HG03064 (cell line): ENCODE results near the gene ZBTB7C.

Source experiments
- ATAC-seq: cut with Tn5 transposase; IDR thresholded peaks from one replicate; pipeline ENCODE4 v1.9.1; 2021; ENCODE audit warnings: low read depth; ENCODE audit not compliant: unreplicated experiment

The ZBTB7C gene

DNA sequence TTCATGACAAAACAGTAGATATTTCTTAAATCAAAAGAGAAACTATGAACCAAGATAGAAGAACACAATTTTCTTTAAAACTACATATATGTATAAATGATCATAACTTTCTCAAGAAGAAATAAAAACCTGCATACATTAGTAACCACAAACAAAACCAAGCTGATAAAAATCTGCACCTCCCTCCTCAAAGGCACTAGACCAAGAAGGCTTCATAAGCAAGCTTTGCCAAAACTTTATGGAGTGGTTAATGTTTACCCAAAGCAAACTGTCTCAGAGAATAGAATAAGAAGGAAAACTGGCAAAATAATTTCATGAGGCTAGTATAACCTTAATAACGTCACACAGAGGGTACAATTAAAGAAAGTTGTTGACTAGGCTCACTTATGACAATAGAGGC is 138.3 kb downstream of the ZBTB7C start:
- no peak for ATAC-seq

- ATAC-seq: no peak
Measured at GRCh38 chr18:48265328-48265727, 143.9 kb downstream of the ZBTB7C start.

DNA sequence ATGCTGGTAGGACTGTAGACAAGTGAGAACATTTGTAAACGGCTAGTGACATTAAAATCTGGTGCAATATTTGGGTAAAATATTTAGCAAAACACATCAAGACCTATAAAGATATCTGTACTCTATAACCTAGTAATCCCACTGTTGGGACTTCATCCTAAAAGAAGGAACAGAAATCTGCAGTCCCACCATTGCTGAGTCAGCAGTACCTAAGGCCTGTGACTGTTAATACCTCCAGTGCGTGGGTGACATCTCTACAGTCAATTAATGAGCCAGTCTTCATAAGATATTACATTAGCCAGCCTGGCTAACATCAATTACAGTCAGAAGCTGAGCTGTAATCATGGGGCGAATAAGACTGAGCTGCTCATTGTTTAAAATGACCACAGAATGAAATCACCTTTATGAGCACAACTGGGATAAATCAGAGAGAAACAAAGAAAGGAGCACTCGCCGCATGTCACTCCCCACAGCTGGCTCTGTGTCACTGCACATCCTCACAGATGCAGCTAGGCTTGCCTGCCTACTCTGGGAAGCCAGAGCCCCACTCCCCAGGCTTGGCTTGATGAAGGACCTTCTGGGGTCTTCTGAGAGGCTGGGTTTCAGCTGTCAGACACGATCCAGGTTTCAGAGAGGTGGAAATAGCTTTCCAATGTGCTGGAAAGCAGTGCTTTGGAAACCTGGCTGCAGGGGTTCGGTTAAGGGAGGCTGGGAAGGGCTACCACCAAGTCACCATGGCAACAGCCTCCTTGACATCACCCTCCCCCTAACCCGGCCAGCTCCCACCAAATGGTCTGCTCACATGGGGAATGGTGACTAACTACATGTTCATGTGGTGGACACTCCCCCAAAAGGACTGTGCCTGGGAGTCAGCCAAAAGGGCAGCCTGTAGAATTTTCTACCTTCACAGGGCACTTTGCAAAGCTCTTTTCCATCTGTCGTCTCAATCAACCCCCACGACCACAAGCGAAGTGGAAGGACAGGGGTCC is 145.0 kb downstream of the ZBTB7C start:
- ATAC-seq: no peak

DNA sequence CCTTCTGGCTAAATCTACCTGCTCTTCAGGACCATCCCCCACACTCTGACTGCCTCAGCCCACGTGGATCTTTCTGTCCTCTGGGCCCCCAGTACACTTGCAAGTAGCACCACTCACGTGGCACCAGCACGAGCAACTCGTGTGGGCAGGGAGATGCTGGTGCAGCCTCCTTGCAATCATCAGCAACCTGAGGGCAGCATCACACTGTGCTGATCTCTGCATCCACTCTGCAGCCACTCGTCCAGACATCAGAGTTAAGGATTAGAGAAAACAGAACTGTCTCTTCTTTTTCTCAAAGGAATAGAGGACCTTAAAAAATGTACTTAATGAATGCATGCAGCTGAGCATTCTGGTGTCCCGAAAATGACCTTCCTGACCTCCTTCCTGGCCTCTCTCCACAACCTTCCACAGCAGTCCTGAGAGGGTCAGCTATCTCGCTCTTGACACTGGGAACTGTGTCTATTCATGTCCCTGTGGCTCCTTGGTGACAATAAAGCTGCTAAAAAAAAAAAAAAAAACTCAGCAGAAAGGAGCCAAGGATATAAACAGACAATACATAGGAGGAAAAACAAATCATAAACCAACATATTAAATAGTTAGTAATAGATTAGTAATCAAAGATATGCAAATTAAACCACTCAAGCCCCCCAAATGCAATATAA is 145.9 kb downstream of the ZBTB7C start:
- no peak for ATAC-seq

DNA sequence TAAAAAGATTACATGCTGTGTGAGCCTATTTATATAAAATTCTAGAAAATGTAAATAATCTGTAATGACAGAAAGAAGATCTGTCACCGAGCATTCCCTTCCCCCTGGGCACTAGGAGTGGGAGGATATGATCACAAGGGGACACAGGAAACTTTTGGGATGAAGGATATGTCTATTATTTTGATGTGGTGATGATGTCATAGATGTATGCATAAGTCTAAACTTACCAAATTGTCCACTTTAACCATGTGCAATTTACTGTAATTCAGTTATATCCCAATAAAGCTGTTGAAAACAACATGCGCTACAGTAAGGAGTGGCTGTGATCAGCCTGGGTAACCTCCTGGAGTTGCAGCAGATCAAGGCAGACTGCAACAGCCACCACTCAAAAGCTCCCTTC is 148.9 kb downstream of the ZBTB7C start:
- ATAC-seq: no peak

DNA sequence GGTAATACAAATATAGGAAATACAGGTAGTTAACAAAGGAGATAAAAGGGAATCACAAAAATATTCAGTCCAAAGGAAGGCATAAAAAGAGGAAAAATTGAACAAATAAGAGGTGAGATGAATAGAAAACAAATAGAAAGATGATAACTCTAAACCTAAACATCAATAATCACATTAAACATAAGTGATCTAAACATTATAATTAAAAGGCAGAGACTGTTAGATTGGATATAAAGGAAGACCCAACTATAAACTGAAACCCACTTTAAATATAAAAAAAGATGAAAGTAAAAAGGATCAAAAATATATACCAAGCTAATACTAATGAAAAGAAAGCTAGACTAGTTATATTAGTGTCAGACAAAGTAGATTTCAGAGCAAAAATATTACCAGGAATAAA is 152.3 kb downstream of the ZBTB7C start:
- ATAC-seq: no peak

GRCh38 chr18:48254077-48254602 is 155.0 kb downstream of the ZBTB7C start:
- no peak for ATAC-seq

GRCh38 chr18:48252525-48252924 is 156.7 kb downstream of the ZBTB7C start:
- ATAC-seq: no peak

- no peak for ATAC-seq
Measured at GRCh38 chr18:48250918-48251317, 158.3 kb downstream of the ZBTB7C start.

- no peak for ATAC-seq
Measured at GRCh38 chr18:48250362-48250907, 158.7 kb downstream of the ZBTB7C start.

DNA sequence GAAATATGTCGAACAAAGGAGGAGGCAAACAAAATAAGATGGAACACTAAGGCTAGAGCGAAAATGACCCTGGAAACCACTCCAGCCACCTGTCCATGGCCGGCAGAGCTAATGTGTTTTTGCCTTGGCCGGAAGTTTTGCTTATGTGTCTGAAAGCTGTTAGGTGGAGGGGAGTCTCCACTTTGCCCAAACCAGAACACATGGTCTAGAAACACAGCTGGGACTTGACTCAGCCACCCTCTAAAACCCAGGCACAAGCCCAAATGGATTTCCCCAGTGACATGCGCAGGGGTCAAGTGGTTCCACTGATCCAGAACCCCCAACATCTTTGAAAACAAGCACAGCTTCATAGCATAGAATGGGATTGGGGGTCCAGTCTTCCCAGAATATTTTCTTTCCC is 159.3 kb downstream of the ZBTB7C start:
- no peak for ATAC-seq

- no peak for ATAC-seq
Measured at GRCh38 chr18:48244530-48244929, 164.7 kb downstream of the ZBTB7C start.

DNA sequence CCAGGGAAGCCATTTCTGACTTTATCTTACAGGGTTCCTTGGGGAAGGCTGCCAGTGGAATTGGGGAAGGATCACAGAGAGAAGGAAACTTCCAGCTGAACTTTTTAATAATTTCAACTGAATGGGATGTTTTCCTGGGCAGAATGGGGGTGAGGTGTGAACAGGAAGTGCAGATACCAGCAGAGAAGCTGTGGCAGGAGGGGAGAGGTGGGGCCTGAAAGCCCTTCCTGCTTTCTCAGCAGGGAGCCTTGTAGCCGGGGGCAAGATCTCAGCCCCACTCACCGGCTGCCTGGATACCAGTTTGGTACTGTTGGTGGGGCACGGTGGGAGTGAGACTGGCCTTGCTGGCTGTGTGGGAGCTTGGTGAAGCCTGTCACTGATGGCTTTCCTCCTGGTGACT is 170.5 kb downstream of the ZBTB7C start:
- ATAC-seq: no peak

GRCh38 chr18:48238206-48238605 is 171.0 kb downstream of the ZBTB7C start:
- no peak for ATAC-seq

DNA sequence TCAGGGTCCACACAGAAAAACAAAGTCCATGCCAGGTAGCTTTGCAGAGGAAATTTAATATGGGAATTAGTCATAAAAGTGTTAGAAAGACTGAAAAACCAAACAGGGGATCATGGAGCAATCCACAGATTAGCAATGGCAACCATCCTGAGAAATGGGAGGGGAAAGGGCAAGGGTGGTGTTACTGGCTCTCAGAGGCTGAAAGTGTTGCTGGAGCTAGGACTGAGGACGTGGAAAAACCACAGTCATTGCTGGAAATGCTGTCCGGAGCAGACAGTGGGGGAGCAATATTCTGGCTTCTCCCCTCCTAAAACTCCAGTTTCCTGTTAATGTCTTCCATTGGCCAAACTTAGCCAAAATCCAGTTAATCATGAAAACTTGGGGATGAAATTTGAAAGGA is 172.4 kb downstream of the ZBTB7C start:
- no peak for ATAC-seq

GRCh38 chr18:48230467-48231113 is 178.6 kb downstream of the ZBTB7C start:
- no peak for ATAC-seq

DNA sequence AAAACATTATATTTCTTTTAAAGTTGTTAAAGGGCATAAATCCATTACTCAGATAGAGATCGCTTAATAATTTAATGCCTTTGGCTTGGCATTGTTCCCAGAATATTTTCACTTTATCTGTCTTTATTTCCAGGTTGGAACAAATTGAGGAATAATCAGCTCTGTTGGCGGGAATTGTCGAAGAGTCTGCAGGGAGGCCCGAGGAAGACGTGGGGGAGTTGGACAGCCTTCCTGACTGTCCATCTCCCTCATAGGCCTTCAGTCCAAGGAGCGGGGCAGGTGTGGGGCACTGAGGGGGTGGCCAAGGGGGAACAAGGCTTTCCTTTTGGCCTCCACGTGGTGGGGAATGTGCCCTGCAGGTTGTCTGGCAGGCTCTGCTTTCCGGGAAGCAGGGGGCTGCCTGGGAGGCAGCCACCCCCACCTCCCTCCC is 179.6 kb downstream of the ZBTB7C start:
- no peak for ATAC-seq

DNA sequence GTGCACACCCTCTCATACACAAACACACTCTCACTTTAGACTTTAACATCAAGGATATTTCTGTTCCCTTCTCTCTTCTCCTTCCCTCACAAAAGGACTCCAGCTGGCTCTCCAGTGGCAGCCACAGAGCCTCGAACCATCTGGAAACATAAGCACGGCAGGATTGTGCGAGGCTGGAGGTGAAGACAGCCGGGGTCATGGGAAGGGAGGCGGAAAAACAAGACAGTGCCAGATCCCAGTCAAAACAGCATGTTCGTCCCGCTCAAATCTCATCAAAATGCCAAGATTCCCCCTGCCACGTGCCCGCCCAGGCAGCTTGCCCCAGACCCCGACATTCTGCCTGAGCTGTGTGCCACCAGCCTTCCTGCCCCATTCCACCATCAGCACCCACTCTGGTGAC is 180.3 kb downstream of the ZBTB7C start:
- ATAC-seq: no peak

GRCh38 chr18:48228301-48228715 is 180.9 kb downstream of the ZBTB7C start:
- no peak for ATAC-seq

DNA sequence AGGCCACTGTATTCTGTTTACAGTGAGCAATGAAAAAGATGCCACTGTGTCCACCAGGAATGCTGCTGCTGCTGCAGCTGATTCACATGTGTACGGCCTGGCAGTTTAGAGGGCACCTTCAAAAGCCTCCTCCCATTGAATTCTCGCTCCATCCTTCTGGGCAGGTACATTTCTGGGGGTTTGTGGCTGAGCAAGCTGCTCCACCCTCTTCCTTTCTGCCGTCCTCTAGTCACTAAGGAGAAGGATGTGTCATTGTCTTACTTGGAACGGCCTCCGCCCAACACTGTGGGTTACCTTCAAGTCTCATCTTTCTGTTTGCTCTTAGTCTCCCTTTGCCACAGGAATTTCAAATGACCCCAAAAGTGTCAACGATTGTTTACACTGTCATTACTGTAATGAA is 182.0 kb downstream of the ZBTB7C start:
- no peak for ATAC-seq

DNA sequence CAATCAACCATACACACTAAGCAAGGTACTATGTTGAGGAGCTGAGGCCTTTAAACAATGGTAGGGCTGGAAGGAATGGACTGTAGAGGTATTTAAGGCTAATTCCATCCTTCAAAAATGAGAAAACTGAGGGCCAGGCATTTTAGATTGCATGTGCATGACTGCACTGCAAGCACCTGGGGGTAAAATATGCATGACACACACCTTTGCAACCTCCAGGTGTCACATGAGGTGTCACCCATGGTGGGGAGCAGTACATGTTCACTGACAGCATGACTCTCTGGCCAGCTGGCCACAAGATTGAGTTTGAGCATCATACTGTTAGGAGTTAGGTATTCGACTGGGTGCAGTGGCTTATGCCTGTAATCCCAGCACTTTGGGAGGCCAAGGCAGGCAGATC is 182.8 kb downstream of the ZBTB7C start:
- ATAC-seq: no peak
